Ecto neural progenitor cell (in vitro differentiated cells): ENCODE data around the gene RBMS3.
"Not testable (repeated sequence)": the region's sequence is repeated elsewhere in the genome, so short reads cannot be mapped to it uniquely, and the experiment has no call there.

Experiments used
- DNase-seq: peaks from one replicate; pipeline ENCODE4 v3.0.0-alpha.2; 2018; ENCODE audit warnings: low spot score

Gene RBMS3

GRCh38 chr3:29430558-29430971 lies 149.7 kb downstream of the RBMS3 start:
- DNase-seq: no peak

GRCh38 chr3:29436612-29437323 lies 155.9 kb downstream of the RBMS3 start:
- DNase-seq: no peak

GRCh38 chr3:29438580-29438979 lies 157.7 kb downstream of the RBMS3 start:
- no peak for DNase-seq

GRCh38 chr3:29440413-29441305 lies 159.8 kb downstream of the RBMS3 start:
- no peak for DNase-seq

- DNase-seq: no peak
Measured at GRCh38 chr3:29441422-29441821, 160.6 kb downstream of the RBMS3 start.

- DNase-seq: no peak
Measured at GRCh38 chr3:29447946-29448627, 167.2 kb downstream of the RBMS3 start.

GRCh38 chr3:29451920-29452319 lies 171.0 kb downstream of the RBMS3 start:
- DNase-seq: no peak

GRCh38 chr3:29452934-29453283 lies 172.0 kb downstream of the RBMS3 start:
- no peak for DNase-seq

- no peak for DNase-seq
Measured at GRCh38 chr3:29453284-29454001, 172.6 kb downstream of the RBMS3 start.

GRCh38 chr3:29454161-29454611 lies 173.3 kb downstream of the RBMS3 start:
- no peak for DNase-seq

- DNase-seq: no peak
Measured at GRCh38 chr3:29456901-29457300, 176.0 kb downstream of the RBMS3 start.

GRCh38 chr3:29463304-29463703 lies 182.4 kb downstream of the RBMS3 start:
- DNase-seq: no peak

- DNase-seq: no peak
Measured at GRCh38 chr3:29465836-29466235, 185.0 kb downstream of the RBMS3 start.

- DNase-seq: no peak
Measured at GRCh38 chr3:29466442-29466841, 185.6 kb downstream of the RBMS3 start.

GRCh38 chr3:29468187-29468586 lies 187.3 kb downstream of the RBMS3 start:
- no peak for DNase-seq

- DNase-seq: not testable (repeated sequence)
Measured at GRCh38 chr3:29473481-29474170, 192.8 kb downstream of the RBMS3 start.

GRCh38 chr3:29475305-29475840 lies 194.5 kb downstream of the RBMS3 start:
- DNase-seq: no peak

GRCh38 chr3:29475854-29476253 lies 195.0 kb downstream of the RBMS3 start:
- DNase-seq: no peak

- no peak for DNase-seq
Measured at GRCh38 chr3:29478611-29479010, 197.7 kb downstream of the RBMS3 start.

GRCh38 chr3:29481249-29481648 lies 200.4 kb downstream of the RBMS3 start:
- no peak for DNase-seq
